Femur (tissue), 1 donor: ENCODE measurements around the gene BACH2.
"Not testable (repeated sequence)": the region's sequence is repeated elsewhere in the genome, so short reads cannot be mapped to it uniquely, and the experiment has no call there.

ENCODE experiments used
- DNase-seq: peaks from one replicate; pipeline ENCODE4 v3.0.0-alpha.2; 2017

Gene BACH2

GRCh38 chr6:90087106-90087833 lies 209.4 kb downstream of the BACH2 start:
- DNase-seq, result no peak

- no peak for DNase-seq
Observed at GRCh38 chr6:90086517-90086916, 210.1 kb downstream of the BACH2 start.

- no peak for DNase-seq
Observed at GRCh38 chr6:90083891-90084290, 212.8 kb downstream of the BACH2 start.

DNA sequence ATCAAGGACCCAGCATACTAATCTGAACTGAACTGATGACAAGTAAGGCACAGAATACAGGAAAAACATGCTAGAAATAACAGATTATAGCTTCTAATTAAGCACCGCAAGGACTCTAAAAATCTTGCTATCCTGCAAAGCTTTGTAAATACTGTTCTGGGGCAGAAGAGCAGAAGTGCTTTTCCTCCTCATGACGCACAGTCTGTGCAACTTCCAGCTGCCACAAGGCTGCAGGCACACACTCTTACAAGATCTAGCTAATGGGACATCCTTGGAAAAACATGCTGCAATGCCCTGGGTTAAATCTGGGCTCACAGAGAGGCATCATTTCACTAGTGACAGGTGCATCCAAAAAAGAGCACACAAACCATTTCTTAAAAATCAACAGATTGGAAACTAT lies 213.8 kb downstream of the BACH2 start:
- DNase-seq, result no peak

DNA sequence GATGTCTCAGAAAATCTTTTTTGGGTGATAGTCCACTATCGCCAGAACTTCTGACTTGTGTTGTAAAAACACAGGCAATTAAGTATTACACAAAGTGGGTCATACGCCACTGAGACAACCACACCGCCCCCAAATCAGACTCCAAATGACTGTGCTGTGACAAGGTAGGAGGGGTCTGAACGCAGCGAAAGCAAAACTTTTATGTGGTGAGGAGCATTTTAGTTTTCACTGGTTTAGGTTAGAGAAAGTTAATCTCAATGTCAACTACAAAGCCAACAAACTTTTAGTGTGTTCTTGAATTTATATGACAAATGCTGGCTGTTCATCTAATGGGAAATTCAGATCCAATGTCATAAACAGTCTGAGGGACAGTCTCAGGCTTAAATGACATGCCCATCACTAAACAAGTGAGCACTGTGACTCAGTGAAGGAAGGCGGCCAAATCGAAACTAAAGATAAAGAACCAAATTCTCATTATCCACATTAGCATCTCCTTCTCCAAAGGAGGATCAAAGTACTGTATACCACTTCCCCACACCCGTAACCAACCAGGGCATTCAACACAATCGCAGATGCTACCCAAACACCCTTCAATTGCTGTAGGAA lies 215.7 kb downstream of the BACH2 start:
- no peak for DNase-seq

GRCh38 chr6:90079560-90080490 lies 216.8 kb downstream of the BACH2 start:
- DNase-seq, result no peak

DNA sequence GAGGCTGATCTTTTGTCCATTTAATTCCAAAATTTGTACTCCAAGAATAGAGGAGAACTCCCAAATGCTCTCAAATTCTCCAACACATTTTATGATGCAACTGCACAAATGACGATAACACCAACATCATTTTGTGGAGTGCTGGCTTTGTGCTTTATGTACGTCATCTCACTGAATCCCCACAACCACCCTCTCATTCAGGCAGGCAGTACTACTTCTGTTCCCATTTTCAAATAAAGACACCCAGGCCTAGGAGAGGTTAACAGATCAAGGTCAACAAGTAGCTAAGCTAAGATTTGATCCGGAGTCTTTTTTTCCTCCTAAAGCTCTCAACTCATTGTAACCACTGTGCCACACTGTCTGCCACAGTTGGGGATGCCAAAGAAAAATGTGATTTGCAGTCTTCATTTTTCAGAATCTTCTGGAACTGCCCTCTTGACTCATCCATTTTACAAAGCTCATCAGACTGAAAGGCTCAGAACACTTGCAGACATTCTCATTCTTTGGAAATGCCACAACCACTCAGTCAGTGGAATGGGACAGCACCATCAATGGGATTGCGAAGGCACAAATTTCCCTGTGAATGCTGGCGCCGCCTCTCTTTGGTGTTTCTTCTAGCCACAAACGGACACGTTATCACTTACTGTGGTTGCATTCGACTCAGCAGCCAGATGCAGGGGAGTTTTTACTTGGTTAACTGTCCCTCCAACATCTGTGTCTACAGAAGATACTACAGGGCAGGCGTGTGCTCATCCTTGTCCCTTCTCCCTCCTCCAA lies 217.9 kb downstream of the BACH2 start:
- DNase-seq, result no peak

GRCh38 chr6:90076511-90077415 lies 219.9 kb downstream of the BACH2 start:
- no peak for DNase-seq

GRCh38 chr6:90074161-90074850 lies 222.3 kb downstream of the BACH2 start:
- DNase-seq, result no peak

DNA sequence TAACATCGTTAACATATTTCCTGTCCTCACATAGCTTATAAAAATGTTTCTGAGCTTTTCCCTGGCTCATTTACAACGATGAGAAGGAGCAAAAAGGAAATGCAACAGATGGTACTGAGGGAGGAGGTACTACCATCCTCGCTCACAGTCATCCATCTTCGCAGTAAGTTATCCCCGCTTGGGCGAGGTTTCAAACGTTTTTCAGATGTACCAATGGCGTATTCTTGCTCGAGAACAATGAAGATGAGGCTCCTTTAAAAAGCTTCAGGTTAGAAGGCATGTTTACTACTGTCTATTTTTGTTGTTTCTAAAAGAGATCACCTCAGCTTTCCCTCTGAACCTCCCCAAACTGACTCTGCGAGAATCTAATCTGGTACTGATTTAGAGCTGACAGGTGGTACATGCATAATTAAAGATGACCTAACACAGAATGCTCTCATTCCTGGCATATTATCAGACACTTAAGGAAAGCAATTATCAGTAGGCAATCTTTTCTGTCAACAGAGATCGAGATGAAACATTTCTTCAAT lies 223.6 kb downstream of the BACH2 start:
- no peak for DNase-seq

DNA sequence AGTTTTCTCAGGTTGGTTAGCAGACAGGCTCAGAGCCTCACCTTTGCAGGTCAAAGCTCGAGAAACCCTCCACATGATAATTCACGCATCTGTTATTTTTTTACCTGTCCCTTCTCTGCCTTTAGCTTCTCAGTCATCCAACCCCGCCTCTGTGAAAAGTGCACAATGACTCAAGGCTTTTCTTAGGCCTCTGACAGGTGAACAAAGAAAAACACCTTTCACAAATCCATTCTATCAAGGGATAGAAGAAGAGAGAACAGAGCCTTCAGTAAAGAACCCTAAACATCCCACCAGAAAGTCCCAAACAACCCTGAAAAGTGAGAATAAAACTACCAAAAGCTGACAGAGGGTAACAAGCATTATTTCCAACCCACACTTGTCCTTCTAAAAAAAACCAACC lies 224.1 kb downstream of the BACH2 start:
- DNase-seq, result no peak

DNA sequence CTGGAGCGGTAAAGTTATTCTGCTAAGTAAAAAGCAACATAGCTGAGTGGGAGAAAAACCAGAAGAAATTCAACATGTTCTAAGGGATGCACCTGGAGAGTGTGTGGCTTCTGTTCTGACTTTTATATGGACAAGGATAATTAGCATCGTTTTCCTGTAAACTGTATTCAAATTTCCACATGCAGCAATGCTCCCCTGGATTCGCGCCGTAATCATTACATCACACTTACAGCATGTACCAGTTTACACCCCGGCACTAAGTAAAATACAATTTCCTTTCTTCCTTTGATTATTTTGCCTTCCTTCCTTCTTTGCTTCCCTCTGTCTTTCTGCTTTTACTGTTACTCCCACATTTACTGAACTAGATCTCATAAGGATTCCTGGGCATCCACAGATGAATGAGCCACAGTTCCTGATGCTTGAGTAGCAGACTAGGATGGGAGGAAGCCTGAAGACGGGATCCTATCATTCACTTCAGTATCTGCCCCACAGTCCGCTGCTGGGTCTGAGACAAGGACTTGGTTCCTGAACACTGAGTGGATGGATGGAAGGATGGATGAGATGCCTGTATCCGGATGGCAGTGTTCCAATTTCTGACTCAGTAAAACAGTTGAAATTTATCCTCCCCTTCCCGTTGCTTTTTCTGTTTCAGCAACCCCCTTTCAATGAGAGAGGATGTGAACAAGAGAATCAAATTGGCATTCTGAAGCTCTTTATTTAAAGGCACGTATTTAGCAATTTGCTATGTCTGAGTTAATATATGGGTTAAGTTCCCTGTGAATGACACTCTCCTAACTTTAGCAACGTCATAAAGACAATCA lies 227.7 kb downstream of the BACH2 start:
- no peak for DNase-seq

GRCh38 chr6:90068264-90068663 lies 228.4 kb downstream of the BACH2 start:
- no peak for DNase-seq

- no peak for DNase-seq
Observed at GRCh38 chr6:90066697-90067096, 229.9 kb downstream of the BACH2 start.

- no peak for DNase-seq
Observed at GRCh38 chr6:90065173-90065572, 231.5 kb downstream of the BACH2 start.

DNA sequence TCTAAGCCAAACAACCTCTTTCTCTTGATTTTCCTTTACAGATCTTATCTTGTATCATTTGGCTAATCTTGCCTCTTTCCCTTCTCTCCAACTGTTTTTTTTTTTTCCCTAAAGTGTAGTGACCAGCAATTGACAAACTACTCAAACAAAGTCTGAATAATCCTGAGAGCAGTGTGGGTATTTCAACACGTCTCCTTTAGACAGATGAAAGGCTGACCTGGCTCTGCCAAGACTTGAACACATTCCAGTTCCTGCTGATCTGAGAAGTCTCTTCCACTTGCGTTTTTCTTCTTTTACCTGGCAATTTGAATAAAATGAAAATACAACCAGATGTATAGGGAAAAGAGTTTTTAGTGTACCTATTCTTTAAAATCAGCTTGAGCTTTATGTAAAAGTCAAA lies 234.0 kb downstream of the BACH2 start:
- DNase-seq, result no peak

- DNase-seq, result no peak
Observed at GRCh38 chr6:90062051-90062450, 234.6 kb downstream of the BACH2 start.

DNA sequence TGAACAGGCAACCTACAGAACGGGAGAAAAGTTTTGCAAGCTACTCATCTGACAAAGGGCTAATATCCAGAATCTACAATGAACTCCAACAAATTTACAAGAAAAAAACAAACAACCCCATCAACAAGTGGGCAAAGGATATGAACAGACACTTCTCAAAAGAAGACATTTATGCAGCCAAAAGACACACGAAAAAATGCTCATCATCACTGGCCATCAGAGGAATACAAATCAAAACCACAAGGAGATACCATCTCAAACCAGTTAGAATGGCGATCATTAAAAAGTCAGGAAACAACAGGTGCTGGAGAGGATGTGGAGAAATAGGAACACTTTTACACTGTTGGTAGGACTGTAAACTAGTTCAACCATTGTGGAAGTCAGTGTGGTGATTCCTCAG lies 237.5 kb downstream of the BACH2 start:
- DNase-seq, result not testable (repeated sequence)

- not testable (repeated sequence) for DNase-seq
Observed at GRCh38 chr6:90055924-90056323, 240.7 kb downstream of the BACH2 start.

GRCh38 chr6:90054193-90054592 lies 242.4 kb downstream of the BACH2 start:
- not testable (repeated sequence) for DNase-seq
